ENCODE results near the gene OR5M8. TPM values are rescaled to one million over a fixed set of nuclear protein-coding genes. Genes with fewer than 3 reads are reported as not detected.

Gene OR5M8
- polyA plus RNA-seq (2011; rRNA removed) (not detected in 2 replicates), polyA plus RNA-seq (2017; fragmentation: RNase III; extraction: RNeasy Plus Mini Kit Qiagen cat#74134 plus additional on column Dnase treatment) (not detected in 3 replicates), polyA minus RNA-seq (2011; rRNA and poly(A)+ RNA removed) (not detected in 2 replicates)
- polyA plus RNA-seq (2012; cell fraction: cytosol; rRNA removed) = not detected in 2 replicates
- polyA plus RNA-seq (2012; cell fraction: nucleus; rRNA removed) = not detected in 2 replicates

- no peak within 1 kb of the TSS for H3K27ac ChIP-seq
- TF ChIP-seq KDM1A (IDR thresholded peaks at IDR 0.05; ENCODE audit: low read depth) (no peak), ZFP36 (IDR thresholded peaks at IDR 0.05; ENCODE audit: borderline replicate concordance, partially characterized antibody) (no peak), HDAC2 (IDR thresholded peaks at IDR 0.05) (no peak), TFCP2L1 (CRISPR knock-in tag; IDR thresholded peaks at IDR 0.05) (no peak), ZNF302 (CRISPR knock-in tag; IDR thresholded peaks at IDR 0.05) (no peak), POLR2A (IDR thresholded peaks at IDR 0.05; ENCODE audit: low read length) (no peak), HOXB13 (CRISPR knock-in tag; IDR thresholded peaks at IDR 0.05; ENCODE audit: low read depth) (no peak), CBX8 (IDR thresholded peaks at IDR 0.05) (no peak), GATA3 (IDR thresholded peaks at IDR 0.05; ENCODE audit: borderline replicate concordance) (no peak)
- no peaks in the 10 kb centered on the region for H3K4me1 ChIP-seq
- no peak for FAIRE-seq
- no peak for DNase-seq (ENCODE audit: low read depth in 1 of 2, low spot score in 1 of 2)
- no peaks in the 10 kb centered on the region for H3K9me3 ChIP-seq
- CTCF ChIA-PET = no interaction called here
- no peak within 1 kb of the TSS for H3K4me2 ChIP-seq
- POLR2A ChIA-PET = no interaction called here
- no peak within 1 kb of the TSS for H3K4me3 ChIP-seq
- WGBS (ENCODE audit: missing lambda C conversion rate) = 14% methylated on average over 7 of the region's 7 CpGs
- no peak for ATAC-seq
Measured at GRCh38 chr11:56491270-56491669, at the start of gene OR5M8. OR5M8 (minus strand) TSS chr11:56491370; CDS start chr11:56491370, 0 bp downstream.

GRCh38 chr11:56533054-56533740 lies 42.0 kb upstream of the OR5M8 start:
- 5% methylated on average over 3 of the region's 3 CpGs for WGBS (ENCODE audit: missing lambda C conversion rate)
- TF ChIP-seq ZFP36 (IDR thresholded peaks at IDR 0.05; ENCODE audit: borderline replicate concordance, partially characterized antibody) = no peak
- no peak for TF ChIP-seq ZC3H11A (IDR thresholded peaks at IDR 0.05)
- no peak for TF ChIP-seq HOXA7 (CRISPR knock-in tag; IDR thresholded peaks at IDR 0.05)
- no peak for TF ChIP-seq REST (IDR thresholded peaks at IDR 0.05)
- no peak for TF ChIP-seq ESRRA (IDR thresholded peaks at IDR 0.05; ENCODE audit: borderline replicate concordance, low read length)
- TF ChIP-seq USF2 (IDR thresholded peaks at IDR 0.05) = no peak
- TF ChIP-seq HDAC2 (IDR thresholded peaks at IDR 0.05) = no peak
- TF ChIP-seq HOXB5 (CRISPR knock-in tag; IDR thresholded peaks at IDR 0.05) = no peak
- no peak for TF ChIP-seq HEYL (CRISPR knock-in tag; IDR thresholded peaks at IDR 0.05)
- TF ChIP-seq ZSCAN20 (CRISPR knock-in tag; IDR thresholded peaks at IDR 0.05) = no peak

GRCh38 chr11:56531856-56532255 lies 40.7 kb upstream of the OR5M8 start:
- Histone ChIP-seq H3K9me3 (no peaks in the 10 kb centered on the region), H3K27ac (no peak overlapping the region), H3K4me2 (no peak overlapping the region), H3K4me1 (no peaks in the 10 kb centered on the region), H3K4me3 (no peak overlapping the region)
- no peak for FAIRE-seq
- ATAC-seq = no peak
- POLR2A ChIA-PET = no interaction called here
- no peak for DNase-seq (ENCODE audit: low read depth in 1 of 2, low spot score in 1 of 2)
- WGBS (ENCODE audit: missing lambda C conversion rate) = 16% methylated on average over 2 of the region's 2 CpGs
- CTCF ChIA-PET = no interaction called here
- TF ChIP-seq CEBPB (IDR thresholded peaks at IDR 0.05) = no peak
- no peak for TF ChIP-seq EP300 (IDR thresholded peaks at IDR 0.05)
- no peak for TF ChIP-seq ZC3H11A (IDR thresholded peaks at IDR 0.05)
- TF ChIP-seq TP53 (CRISPR knock-in tag; IDR thresholded peaks at IDR 0.05) = no peak
- TF ChIP-seq NPAS2 (CRISPR knock-in tag; IDR thresholded peaks at IDR 0.05; ENCODE audit: borderline replicate concordance) = no peak
- no peak for TF ChIP-seq ESRRA (IDR thresholded peaks at IDR 0.05; ENCODE audit: borderline replicate concordance, low read length)
- no peak for TF ChIP-seq RAD21 (conservative IDR thresholded peaks at IDR 0.05 in 1 of 2, IDR thresholded peaks at IDR 0.05 in 1 of 2)
- TF ChIP-seq SREBF2 (IDR thresholded peaks at IDR 0.05) = no peak
- no peak for TF ChIP-seq MYC (IDR thresholded peaks at IDR 0.05; ENCODE audit: borderline replicate concordance, low read length)
- TF ChIP-seq BCL3 (IDR thresholded peaks at IDR 0.05) = no peak
- no peak for TF ChIP-seq CTCF (IDR thresholded peaks at IDR 0.05)
- no peak for TF ChIP-seq HOXB13 (CRISPR knock-in tag; IDR thresholded peaks at IDR 0.05; ENCODE audit: low read depth)

More at GRCh38 chr11:56533054-56533740, 42.0 kb upstream of the OR5M8 start:
- FAIRE-seq (no peak), ATAC-seq (no peak), DNase-seq (ENCODE audit: low read depth in 1 of 2, low spot score in 1 of 2) (no peak)
- no peak overlapping the region for H3K27ac ChIP-seq
- POLR2A ChIA-PET = no interaction called here
- H3K4me2 ChIP-seq = no peak overlapping the region
- H3K4me1 ChIP-seq = no peaks in the 10 kb centered on the region
- no peak overlapping the region for H3K4me3 ChIP-seq
- H3K9me3 ChIP-seq = no peaks in the 10 kb centered on the region
- CTCF ChIA-PET = no interaction called here
